ENCODE measurements around the gene SPRN.

- TF ChIP-seq POLR2AphosphoS5 (IDR thresholded peaks at IDR 0.05), result no peak
- TF ChIP-seq CTCF (IDR thresholded peaks at IDR 0.05), result no peak
- TF ChIP-seq POLR2A (IDR thresholded peaks at IDR 0.05), result no peak
These were observed 26.9 kb upstream of the SPRN start for GRCh38 chr10:133451346-133451745.
